ENCODE results near the gene CCL2.

GRCh38 chr17:34241062-34241461 lies 14.0 kb upstream of the CCL2 start:
- TF ChIP-seq EZH2 (IDR thresholded peaks at IDR 0.05) (no peak), POLR2AphosphoS5 (IDR thresholded peaks at IDR 0.05; ENCODE audit: borderline replicate concordance, low read depth, low read length) (no peak)
